ENCODE results near the gene NT5C2. TPM values are rescaled to one million over a fixed set of nuclear protein-coding genes. Genes with fewer than 3 reads are reported as not detected.
"Not testable (repeated sequence)": the region's sequence is repeated elsewhere in the genome, so short reads cannot be mapped to it uniquely, and the experiment has no call there.

The NT5C2 gene
- total RNA-seq, 1 donor from 2014 or later = 89.9 TPM

DNA sequence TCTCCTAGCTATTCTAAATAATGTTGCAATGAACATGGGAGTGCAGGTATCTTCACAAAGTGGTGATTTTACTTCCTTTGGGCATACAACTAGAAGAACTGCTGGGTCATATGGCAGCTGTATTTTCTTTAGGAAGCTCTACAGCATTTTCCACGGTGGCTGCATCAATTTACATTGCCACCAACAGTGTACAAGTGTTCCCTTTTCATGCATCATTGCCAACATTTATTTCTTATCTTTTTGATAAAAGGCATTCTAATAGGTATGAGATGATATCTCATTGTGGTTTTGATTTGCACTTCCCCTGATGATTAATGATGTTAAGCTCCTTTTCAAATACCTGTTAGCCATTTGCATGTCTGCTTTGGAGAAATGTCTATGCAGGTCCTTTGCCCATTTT, 52.6 kb downstream of the NT5C2 start:
- ATAC-seq = no peak
- intact Hi-C loops (cut with DNase I) = no loop called here
- no peak for DNase-seq (ENCODE audit: low spot score)

DNA sequence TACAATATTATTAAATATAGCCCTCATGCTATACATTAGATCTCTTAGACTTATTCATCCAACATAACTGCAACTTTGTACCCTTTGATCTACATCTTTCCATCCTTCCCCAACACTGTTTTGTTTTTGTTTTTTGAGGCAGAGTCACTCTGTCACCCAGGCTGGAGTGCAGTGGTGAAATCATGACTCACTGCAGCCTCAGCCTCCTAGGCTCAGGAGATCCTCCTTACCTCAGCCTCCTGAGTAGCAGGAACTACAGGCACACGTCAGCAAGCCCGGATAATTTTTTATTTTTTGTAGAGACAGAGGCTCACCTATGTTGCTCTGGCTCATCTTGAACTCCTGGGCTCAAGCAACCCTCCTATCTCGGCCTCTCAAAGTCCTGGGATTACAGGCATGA, 53.3 kb downstream of the NT5C2 start:
- DNase-seq (ENCODE audit: low spot score) = no peak
- intact Hi-C loops (cut with DNase I) = loop anchor here (1.0 kb wide), 1 partner anchor 8 kb away; no protein-coding TSS in a partner anchor
- ATAC-seq = no peak

DNA sequence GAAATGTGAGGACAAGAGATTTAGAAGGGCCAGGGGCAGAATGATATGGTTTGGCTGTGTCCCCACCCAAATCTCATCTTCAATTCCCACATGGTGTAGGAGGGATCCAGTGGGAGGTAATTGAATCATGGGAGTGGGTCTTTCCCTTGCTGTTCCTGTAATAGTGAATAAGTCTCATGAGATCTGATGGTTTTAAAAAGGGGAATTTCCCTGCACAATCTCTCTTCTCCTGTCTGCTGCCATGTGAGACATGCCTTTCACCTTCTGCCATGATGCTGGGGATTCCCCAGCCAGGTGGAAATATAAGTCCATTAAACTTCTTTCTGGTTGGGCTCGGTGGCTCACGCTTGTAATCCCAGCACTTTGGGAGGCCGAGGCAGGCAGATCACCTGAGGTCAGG, 57.9 kb downstream of the NT5C2 start:
- ATAC-seq; intact Hi-C loops (cut with DNase I); DNase-seq (ENCODE audit: low spot score): not testable (repeated sequence)

DNA sequence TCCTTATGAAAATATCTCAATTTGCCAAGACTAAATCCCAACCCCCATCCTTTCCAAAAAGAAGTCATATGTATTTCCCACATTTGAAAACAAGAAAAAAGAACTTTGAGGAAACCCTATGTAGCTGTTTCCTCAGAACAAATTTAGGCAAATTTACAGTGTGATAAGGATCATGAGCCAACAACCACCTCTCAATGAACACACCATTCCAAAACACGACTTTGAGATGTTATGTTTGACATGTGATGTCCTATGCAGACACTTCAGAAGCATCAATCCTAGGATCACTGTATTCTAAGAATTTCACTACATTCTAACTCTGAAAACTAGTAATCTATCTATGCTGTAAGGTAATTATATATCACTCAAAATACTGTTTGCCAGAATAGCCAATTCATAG, 62.2 kb downstream of the NT5C2 start:
- intact Hi-C loops (cut with DNase I) = no loop called here
- ATAC-seq (no peak), DNase-seq (ENCODE audit: low spot score) (no peak)

DNA sequence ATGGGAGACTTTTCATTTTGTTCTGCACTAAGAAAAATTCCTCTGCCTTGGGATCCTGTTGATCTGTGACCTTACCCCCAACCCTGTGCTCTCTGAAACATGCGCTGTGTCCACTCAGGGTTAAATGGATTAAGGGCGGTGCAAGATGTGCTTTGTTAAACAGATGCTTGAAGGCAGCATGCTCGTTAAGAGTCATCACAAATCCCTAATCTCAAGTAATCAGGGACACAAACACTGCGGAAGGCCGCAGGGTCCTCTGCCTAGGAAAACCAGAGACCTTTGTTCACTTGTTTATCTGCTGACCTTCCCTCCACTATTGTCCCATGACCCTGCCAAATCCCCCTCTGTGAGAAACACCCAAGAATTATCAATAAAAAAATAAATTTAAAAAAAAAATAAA, 62.9 kb downstream of the NT5C2 start:
- ATAC-seq; intact Hi-C loops (cut with DNase I); DNase-seq (ENCODE audit: low spot score): not testable (repeated sequence)

DNA sequence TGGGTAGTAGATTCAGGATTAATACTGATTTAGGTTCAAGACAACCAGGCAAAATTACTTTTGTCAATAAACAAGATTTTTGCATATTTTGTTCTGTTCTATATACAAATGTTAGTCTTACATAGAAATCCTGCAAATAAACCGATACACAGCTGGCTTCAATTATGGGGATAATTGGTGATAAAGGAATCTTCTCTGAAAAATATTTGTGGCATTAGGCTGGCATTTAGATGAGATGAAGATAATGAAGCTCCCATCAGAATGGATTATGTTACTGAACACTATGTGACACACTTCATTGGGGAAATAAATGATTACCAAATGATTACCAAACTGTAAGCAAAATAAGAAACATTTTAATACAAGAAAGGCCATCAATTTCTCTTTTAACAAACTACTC, 65.8 kb downstream of the NT5C2 start:
- DNase-seq (ENCODE audit: low spot score) (no peak), ATAC-seq (no peak)
- intact Hi-C loops (cut with DNase I) = no loop called here

DNA sequence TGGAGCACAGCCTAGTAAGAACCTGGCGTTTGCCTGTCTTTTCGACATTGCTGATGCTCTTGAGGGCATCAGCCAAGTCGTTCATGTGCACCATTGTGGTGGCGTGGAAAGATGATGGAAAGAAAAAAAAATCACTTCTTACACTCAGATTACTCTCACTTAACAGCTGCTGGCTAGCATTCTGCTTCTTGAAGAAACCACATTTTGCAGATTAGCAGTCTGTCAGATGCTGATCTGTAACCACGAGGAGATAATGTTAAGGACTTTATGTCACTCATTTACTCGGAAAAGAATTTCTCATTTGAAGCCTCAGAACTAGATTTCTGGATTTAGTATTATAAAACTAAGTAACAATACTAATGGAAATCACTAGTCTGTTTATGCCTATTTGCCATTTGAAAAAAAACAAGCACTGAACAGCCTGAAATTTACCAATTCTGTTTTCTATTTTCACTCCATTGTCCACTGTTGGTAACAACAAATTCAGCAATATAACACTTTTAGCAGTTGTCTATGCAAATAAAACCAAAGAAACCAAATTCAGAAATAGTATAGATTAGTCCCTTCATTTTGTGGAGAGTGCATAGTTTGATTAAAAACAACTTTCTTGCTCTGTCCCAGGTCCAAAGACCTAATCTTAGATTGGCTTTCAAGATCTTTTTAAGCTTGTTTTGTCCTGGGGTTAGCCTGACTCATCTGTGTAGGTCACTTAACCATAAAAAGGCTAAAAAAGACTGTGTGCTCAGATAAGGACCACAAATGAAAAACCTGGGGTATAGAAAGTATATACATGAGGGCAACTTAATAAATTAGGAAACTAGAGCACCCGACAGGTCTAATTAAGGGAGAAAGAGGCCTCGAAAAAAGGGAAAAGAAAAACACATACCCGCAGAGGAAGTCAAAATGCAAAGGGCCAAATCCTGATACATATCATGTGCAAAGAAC, 67.5 kb downstream of the NT5C2 start:
- intact Hi-C loops (cut with DNase I) = no loop called here
- ATAC-seq (no peak), DNase-seq (ENCODE audit: low spot score) (no peak)

DNA sequence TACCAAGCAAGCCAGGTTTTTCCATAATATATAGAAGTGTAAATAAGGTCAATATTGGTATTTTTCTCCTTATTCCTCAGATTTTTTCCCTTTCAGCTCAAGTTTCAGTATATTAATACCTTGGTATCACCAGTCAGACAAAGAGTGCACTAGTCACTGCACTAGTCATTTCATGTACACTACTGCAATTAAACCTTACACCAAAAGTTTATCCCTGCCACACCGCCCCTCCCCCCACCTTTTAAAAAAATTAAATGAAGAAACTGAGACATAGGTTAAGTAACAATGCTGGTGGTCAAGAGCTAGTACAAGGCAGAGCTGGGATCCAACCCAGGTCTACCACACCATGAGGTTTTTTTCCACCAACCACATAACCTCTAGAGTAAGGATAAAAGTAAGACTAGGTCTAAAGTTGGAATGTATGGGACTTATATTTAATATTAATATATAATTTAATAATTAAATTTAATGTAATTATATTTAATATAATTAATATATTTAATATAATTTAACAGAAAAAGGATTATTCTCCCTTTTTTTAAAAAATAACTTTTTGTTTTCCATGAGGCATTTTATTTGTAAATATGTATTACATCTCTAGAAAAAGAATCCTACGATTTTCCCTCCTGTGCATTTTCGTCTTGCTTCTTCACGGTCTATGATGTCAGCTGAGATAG, 68.5 kb downstream of the NT5C2 start:
- ATAC-seq (no peak), DNase-seq (ENCODE audit: low spot score) (no peak)
- intact Hi-C loops (cut with DNase I) = no loop called here

DNA sequence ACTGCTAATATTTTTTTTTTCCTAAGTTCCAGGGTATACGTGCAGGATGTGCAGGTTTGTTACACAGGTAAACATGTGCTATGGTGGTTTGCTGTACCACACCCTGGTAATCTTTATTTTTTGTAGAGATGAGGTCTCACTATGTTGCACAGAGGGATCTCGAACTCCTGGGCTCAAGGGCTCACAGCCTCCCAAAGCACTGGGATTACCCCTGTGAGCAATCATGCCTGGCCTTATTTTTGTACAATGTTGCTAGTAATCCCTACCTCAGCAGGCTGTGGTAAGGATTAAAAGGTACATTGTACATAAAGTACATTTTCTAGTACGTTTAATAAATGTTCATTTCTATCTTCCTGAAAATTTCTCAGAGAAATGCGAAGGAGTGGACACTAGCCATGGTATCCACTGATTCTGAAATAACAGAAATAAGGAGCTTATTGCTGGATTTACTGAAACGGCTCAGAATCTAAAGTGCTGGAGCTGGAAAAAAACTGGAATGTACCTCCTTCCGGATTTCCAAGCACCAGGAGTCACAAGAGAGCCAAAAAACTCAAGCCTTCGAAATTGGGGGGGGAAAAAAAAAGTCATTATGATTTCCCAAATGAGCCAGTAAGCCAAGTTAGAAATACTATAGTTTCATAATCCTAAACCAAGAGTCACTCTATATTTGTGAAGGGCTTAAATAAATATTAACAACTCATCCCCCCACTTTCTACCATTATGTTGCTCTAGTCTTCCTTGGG, 69.6 kb downstream of the NT5C2 start:
- intact Hi-C loops (cut with DNase I) = no loop called here
- ATAC-seq = no peak
- no peak for DNase-seq (ENCODE audit: low spot score)

DNA sequence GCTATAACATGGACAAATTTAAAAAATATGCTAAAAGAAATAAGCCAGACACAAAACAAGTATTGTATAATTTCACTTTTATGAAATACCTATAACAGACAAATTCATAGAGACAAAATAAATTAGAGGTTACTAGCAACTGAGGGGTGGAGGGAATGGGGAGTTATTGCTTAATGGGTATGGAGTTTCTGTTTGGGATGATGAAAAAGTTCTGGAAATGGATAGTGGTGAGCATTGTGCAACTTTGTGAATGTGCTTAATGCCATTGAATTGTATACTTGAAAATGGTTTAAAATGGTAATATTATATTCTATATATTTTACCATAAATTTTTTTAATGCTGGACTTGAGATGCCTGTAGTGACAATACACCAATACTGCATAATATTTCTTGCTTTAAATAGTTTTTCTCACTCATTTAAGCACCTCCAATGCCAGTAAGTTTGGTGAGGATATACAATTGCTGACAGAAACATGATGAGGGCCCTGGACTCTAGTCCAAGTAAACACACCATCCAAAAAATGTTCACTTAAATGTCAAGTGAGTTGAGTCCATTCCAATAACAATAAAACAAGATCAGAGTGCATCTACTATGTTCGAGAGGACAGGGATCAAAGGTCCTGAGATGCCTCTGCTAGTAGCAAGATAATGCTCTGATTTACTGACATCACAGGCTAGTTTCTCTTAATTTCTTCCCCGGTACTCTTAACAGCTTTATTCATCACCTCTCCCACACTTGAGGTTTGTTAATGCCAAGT, 71.9 kb downstream of the NT5C2 start:
- peak; percentile 81 for ATAC-seq
- no peak for DNase-seq (ENCODE audit: low spot score)
- intact Hi-C loops (cut with DNase I) = no loop called here

DNA sequence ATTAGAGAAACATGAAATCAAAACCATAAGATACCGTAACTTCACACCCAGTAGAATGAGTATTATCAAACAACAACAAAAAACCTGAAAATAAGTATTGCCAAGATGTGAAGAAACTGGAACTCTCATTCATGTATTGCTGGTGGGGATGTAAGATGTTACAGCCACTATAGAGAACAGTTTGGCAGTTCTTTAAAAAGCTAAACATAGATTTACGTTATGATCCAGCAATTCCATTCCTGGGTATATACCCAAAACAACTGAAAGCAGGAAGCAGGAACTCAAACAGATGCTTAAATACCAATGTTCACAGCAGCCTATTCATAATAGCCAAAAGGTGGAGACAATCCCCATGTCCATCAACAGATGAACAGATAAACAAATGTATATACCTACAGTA, 72.5 kb downstream of the NT5C2 start:
- intact Hi-C loops (cut with DNase I) = no loop called here
- ATAC-seq = no peak
- no peak for DNase-seq (ENCODE audit: low spot score)

DNA sequence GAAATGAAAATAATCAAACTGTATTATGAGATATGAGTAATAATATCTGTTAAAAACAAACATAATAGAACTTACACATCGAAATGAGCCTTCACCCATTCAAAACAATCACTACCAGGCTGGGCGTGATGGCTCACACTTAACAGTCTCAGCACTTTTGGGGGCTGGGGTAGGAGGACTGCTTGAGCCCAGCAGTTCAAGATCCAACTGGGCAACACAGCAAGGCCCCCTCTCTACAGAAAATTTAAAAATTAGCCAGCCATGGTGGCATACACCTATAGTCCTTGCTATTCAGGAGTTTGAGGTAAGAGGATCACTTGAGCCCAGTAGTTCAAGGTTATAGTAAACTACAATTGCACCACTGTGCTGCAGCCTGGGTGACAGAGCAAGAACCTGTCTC, 75.8 kb downstream of the NT5C2 start:
- no peak for ATAC-seq
- DNase-seq (ENCODE audit: low spot score) = no peak
- intact Hi-C loops (cut with DNase I) = no loop called here

DNA sequence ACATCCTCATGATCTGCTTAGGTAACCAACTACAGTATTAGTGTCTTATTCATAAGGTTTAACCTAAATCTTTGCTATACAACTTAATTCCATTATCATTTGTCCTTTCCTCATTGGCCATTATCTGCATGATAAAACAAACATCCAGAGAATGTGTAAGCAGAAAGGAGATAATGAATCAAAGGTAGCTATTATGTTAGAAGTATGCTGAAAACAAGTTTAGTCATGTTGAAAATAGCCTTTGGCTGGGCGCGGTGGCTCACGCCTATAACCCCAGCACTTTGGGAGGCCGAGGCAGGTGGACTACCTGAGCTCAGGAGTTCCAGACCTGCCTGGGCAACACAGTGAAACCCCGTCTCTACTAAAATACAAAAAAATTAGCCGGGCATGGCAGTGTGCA, 78.2 kb downstream of the NT5C2 start:
- intact Hi-C loops (cut with DNase I) = no loop called here
- ATAC-seq = no peak
- DNase-seq (ENCODE audit: low spot score) = no peak

DNA sequence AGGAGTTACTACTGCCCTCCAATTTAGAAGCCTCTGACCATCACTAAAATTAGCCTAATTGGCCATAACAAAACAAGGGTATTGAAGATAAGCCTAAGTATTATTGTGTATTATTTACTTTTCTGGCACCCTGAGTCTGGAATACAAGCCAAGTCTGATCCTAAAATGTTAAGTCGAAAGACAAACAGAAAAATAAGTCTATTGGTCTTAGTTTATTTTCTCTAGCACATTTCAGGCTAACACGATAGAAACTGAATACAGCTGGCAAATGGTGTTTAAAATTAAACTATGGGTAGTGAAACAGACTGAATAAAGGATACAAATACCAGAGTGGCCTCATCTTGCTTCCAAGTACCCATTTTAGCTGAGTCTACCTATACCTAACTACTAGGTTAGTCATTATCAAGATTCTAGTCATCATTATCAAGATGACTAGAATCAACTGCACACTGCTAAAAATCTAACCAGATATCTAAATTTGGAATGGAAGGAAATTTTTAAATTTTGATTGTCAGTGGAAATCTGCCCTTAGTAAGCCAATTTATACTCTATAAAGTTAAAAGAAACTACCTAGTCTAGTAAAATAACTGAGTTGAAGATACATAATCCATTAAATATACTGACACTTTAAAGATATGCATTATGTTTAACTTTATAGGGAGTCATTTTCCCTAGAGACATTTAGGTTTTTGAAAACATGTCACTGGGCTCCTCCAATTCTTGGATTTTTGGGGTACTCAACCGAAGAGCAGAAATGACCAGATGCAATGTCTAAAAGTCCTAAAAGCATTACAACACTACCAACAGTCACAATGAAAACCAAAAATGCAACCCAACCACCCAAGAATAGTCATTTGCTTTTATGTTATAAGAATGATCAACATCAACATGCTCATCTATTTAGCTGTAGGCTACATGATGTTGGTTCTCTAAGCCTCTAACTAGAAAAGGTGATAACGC, 80.9 kb downstream of the NT5C2 start:
- intact Hi-C loops (cut with DNase I) = no loop called here
- ATAC-seq (no peak), DNase-seq (ENCODE audit: low spot score) (no peak)

DNA sequence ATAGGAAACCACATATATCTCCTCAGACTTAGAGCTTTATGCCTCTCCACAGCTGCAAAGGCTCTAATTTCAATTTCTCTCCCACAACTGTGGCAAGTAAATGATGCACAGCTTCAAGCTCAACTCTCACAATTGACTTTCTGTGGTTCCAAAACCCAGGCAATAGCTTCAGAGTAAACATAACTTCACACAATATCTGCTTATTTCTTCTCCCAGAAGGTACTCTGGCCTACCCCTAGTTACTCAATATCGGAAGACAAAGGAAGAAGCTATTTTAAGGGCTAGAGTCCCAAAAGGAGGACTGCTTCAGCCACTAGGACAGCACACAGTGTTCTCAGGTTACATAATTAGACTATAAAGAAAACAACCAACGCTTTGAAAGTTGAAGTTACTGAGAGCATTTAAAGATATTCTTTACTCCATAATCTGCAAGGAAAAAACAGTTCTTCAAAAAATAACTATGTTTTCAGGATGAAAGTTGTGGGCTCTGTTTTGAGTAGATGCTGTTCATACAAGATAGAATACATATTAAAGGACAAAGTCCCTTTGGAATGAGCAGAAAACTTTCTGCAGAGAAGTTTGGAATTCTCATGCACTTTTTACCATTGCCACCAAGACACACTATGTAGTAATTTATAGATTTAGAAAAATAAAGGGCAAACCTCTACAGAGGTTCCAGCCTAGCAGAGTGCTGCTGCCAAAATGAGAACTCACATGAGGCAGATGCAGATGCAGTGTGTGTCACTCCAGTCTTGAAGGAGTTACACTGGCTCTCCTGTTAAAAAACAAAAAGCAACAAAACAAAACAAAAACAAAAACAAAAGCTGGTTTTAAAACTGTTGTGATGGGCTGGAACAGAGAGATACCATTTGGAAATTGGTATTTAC, 81.8 kb downstream of the NT5C2 start:
- intact Hi-C loops (cut with DNase I) = no loop called here
- no peak for DNase-seq (ENCODE audit: low spot score)
- peak; percentile 99 for ATAC-seq

DNA sequence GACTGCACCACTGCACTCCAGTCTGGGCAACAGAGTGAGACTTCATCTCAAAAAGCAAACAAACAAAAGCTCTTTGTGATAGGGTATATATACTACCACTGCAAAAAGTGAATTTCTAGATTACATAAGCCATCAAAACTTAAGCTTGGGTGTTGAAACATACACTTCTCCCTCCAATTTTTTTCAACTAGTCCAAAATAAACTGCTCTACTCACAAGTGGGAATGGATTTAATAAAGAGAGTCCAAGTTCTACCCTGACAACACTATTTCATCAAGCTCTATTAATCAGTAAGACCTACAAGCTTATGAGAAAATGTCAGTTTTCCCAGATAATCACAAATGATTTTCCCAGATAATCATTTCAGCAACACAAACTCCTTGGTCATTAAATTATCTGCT, 82.7 kb downstream of the NT5C2 start:
- ATAC-seq = peak; percentile 58
- DNase-seq (ENCODE audit: low spot score) = no peak
- intact Hi-C loops (cut with DNase I) = no loop called here

DNA sequence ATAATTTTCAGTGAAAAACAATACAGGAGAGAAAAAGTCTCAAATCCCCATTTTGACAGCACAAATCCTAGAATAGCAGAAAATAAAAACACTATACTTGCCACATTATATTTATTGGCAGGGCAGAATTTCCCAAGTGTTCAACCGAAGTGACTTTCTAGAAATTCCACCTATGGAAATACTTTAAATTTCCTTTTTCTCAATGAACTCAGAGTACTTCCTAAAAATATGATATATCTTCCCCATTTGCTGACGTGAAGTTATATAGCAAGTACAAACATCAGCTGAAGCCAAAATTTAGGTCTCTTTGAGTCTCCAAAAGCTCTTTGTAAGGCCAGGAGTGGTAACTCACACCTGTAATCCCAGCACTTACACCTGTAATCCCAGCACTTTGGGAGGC, 83.3 kb downstream of the NT5C2 start:
- DNase-seq (ENCODE audit: low spot score) = no peak
- no peak for ATAC-seq
- intact Hi-C loops (cut with DNase I) = no loop called here
